Inferior parietal cortex (tissue), 1 donor: ENCODE measurements around the gene DNAJA3.

ENCODE experiments used
- DNase-seq: peaks from one replicate; pipeline ENCODE4 v3.0.0-alpha.2; 2016; ENCODE audit errors: extremely low spot score

DNAJA3 gene

DNA sequence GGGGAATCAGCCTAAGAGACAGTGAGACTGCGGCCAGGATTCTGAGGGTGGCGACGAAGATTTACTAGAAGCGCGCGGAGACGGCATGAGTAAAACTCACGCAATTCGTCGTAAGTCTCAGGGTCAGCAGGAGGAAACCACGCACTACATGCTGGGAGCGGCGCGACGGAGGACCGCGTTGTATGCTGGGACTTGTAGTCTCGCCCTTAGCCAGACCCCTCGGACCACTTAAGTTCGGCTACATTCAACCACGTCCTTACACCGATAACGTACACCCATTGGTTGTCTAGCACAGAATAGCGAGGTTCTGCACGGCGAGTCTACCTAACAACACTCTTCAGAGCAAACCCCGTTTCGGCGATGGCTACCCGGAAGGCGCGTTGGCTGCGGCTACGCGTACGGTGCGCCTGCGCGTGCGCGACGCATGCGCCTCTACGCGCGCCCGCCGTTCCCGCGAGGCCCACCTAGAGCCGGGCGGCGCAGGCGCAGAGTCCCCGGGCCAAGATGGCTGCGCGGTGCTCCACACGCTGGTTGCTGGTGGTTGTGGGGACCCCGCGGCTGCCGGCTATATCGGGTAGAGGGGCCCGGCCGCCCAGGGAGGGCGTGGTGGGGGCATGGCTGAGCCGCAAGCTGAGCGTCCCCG, at the start of gene DNAJA3:
Gene DNAJA3, plus strand, starts transcription at position 491 of the 643 bp plus-strand sequence. Its CDS starts 14 bp downstream, at position 505.
- peak; percentile 93 for DNase-seq

DNA sequence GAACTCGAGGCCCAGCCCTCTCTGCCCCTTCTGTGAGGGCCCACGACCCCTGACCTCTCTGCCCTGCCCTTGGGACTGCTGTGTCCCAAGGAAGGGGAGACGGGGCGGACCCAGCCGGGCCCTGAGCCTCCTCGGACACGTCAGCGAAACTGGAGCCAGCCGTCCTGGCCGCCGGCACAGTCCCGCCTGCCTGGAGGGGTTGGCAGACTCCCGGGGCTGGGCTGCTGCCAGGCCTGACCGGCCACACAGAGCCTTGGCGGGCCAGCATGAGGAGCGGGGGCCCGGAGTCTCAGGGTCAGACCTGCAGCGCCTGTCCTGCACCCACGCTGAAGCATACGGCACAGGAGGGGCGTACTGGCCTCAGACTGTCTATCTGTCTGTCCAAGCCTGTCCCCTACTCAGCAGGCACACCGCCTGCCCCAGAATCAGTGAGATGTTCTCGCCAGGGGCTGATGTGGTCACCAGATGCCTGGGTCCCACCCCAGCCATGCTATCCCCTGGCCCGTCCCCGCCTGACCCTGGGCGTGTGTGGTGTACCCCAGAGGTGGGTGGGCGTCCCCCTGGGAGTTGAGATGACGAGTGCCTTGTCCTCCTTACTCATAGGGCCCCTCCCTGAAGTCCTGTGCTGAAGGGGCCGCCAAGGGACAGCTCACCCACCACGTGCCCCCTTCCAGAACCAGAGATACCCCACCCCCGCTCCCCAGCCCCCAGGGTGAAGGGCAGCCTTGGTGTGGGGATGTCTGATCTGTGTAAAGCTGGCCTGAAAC, 49.4 kb upstream of the DNAJA3 start:
- peak; percentile 58 for DNase-seq

- DNase-seq = no peak
These were observed 48.6 kb upstream of the DNAJA3 start for GRCh38 chr16:4376893-4377572.

DNA sequence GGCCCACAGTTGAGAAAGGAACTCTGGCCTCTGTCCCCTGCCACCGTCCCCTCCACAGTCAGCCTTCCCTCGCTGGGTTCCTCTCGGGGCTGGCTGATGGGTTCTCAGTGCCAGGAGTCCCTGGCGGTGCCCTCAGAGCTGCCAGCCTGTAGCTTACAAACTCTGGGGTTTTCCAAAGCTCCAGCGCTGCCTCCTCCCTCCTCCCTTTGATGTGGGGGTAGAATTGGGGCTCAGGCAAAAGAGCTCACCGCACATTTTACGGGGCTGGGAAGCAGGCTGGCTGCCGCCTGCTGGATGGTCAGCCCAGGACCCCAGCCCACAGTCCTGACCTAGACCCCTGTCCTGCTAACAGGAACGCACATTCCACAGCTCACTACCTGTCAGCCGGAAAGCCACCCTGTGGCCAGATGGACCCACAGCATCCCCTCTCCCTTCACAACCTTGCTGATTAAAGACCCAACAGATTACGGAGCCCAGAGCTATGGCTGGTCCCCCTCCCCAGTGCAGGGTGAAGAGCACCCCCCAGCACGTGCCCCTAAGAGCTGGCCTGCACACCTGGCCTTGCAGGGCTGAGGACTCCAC, 48.0 kb upstream of the DNAJA3 start:
- DNase-seq = no peak

DNA sequence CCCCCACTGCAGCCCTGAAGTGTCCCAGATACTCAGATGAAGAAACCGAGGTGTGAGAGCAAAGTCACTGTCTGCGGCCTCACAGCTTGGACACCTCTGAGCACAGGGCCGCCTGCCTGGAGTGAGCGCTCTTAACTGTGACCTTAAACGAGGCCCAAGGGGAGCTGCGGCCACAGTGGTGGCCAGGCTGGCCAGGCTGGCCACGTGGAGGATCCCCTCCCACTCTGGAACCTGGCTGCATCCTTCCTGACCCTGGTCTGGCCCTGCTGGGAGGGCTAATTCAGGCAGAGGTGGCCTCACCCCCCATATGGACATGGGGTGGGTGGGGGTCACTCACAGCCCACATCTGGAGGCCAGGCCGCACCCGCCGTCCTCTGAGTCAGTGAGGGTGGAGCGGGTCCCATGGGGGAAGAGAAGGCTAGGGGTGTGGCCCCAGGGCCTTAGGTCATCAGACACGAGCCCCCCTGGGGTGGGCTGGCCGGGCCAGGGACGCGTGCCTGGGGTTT, 47.5 kb upstream of the DNAJA3 start:
- no peak for DNase-seq

GRCh38 chr16:4378999-4379690, 46.5 kb upstream of the DNAJA3 start:
- no peak for DNase-seq

DNA sequence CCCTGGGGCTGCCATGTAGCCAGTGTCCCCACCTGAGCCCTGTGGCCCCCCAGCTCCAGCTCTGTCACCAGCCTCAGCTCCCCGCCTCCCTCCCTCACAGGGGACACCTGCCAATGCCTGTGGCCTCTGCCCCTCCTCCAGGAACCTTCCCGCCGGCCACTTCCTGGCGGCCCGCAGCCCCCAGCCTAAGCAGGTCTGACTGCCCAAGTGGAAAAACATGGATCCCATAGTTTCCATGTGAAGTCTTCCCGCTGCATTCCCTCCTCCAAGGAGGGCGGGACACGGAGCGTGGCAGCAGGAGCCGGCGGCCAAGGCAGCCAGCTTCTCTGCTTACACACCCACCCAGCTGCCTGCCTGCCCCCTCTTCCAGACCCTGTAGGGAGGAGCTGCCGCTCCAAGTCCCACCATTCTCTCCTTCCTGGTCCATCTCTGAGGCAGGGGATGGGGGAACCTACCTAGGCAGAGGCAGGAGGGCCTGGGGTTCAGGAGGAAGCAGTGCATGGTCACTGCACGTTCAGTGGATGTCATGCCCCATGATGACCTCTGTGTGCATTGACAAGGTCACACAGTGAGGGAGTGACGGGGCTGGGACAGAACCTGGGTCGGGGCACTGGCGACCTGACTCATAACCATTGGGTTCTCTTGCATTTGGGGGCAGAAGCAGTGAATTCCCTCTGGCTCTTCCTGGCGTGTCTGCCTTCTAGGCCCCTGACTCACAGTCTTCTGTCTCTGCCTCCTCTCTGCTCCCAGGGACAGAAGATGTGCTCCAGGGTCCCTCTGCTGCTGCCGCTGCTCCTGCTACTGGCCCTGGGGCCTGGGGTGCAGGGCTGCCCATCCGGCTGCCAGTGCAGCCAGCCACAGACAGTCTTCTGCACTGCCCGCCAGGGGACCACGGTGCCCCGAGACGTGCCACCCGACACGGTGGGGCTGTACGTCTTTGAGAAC, 45.3 kb upstream of the DNAJA3 start:
- DNase-seq = no peak

- DNase-seq = no peak
These were observed 44.4 kb upstream of the DNAJA3 start for GRCh38 chr16:4381072-4381934.

GRCh38 chr16:4381935-4382794, 43.5 kb upstream of the DNAJA3 start:
- no peak for DNase-seq

DNA sequence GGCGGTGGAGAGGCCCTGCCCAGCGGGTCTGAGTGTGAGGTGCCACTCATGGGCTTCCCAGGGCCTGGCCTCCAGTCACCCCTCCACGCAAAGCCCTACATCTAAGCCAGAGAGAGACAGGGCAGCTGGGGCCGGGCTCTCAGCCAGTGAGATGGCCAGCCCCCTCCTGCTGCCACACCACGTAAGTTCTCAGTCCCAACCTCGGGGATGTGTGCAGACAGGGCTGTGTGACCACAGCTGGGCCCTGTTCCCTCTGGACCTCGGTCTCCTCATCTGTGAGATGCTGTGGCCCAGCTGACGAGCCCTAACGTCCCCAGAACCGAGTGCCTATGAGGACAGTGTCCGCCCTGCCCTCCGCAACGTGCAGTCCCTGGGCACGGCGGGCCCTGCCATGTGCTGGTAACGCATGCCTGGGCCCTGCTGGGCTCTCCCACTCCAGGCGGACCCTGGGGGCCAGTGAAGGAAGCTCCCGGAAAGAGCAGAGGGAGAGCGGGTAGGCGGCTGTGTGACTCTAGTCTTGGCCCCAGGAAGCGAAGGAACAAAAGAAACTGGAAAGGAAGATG, 42.8 kb upstream of the DNAJA3 start:
- no peak for DNase-seq

GRCh38 chr16:4383591-4384444, 41.9 kb upstream of the DNAJA3 start:
- DNase-seq = no peak

DNA sequence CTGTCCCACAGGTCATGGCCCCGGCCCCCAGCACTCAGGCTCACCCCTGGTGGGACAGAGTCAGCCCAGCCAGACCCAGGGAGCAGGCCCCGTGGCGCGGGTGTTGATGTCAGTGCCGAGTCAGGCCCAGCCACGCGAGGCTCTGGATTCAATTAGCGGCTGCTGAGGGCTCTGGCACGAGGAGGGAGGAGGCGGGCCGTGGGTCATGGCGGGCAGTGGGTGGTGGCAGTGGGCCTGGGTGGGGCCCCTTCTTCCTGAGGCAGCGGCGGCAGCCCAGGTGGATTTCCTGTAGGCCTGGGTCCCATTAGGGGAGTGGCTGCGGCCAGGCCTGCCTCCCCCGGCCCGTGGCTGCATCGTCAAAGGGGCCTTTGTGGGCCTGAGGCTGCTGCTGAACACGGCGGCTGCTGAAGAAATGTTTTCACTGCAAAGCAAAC, 41.1 kb upstream of the DNAJA3 start:
- DNase-seq = no peak

DNA sequence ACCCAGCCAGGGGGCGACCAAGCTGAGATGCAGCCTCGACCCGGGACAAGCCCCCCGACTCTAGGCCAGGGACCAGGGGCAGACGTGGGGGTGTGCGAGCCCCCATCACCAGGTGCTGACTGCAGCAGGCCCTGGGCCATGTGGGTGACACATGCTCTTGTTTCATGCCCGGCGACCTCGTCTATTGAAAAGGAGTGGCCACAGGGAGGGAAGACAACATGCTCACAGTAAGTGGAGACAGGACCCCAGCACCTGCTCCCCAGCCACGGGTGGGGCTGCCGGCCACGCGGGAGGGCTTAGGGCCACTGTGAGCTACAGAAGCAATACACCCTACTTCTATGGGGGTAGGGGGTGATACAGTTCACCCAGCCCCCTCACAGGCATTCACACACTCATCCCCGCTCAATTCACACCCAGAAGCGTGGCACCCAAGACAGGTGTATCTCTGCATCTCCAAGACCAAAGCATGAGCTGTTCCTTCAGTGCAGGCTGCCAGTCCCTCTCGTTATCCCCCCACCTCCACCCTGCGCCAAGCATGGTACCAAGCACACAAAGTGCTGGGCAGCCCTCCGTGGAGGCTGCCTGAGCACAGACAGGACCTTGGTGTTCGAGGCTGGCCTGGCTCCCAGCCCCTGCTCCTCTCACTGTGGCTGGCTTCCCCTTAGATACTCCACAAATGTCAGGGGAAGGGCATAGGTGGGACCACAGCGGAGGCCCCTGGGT, 40.4 kb upstream of the DNAJA3 start:
- no peak for DNase-seq

- no peak for DNase-seq
These were observed 39.7 kb upstream of the DNAJA3 start for GRCh38 chr16:4385789-4386450.

DNA sequence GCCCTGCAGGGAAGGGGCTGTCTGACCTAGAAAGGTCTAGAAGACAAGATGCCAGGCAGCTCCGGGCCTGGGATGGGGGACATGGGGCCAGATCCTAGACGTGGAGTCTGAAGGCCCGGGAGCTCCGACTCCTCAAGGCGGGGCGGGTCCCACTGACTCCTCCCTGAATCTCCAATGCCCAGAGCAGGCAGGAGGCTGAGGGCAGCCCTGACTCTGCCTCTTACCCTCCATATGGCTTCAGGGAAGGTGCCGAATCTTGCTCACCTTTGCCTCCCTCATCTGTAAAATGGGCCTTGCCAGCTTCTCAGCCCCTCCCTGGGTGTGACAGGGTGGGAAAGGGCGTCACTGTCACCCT, 39.2 kb upstream of the DNAJA3 start:
- no peak for DNase-seq

DNA sequence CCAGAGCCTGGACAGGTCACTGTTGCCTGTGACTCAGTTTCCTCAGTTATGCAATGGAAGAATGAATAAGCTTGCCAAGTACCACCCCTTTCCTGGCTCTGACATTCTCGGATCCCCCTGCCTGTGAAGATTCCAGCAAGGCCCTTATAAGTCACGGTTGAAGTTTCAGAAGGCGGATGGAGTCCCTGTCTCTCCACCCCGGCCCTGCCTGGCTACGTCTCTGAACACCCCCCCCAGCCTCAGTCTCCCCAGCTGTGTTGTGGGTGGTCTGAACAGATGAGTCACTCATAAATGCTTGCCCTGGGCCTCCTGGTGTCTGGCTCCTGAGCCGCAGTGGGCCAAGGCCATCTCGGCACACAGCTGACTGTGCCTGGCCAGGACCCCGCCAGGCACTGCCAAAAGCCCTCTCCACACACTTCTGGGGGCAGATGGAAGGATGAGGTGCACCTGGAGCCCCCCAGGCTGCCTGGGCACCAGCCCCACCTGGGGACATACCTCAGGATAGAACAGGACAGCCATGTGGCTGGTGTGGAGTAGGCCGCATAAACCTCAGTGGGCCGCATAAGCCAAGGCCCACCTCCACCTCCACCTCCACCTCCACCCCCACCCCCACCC, 38.6 kb upstream of the DNAJA3 start:
- DNase-seq = no peak
